OCI-LY7 (cell line): ENCODE measurements around the gene NPLOC4. TPM values are rescaled to one million over a fixed set of nuclear protein-coding genes. Genes with fewer than 3 reads are reported as not detected.

Experiments
- BruUV-seq: library from RNA; stranded (reverse); fragments of 400-500 nt; replicated peaks from 2 replicates; lab custom pipeline; 2021; lab: Mats Ljungman, UMichigan
- CTCF ChIA-PET: fragments of 300-600 bp; sonication (Branson Sonifier 250); formaldehyde crosslinking; loops from one replicate; lab custom pipeline; 2022; ENCODE audit warnings: antibody characterized with exemption; ENCODE audit not compliant: unreplicated experiment; lab: Charles Lee
- POLR2A ChIA-PET: fragments of 300-600 bp; sonication (Branson Sonifier 250); formaldehyde crosslinking; loops from one replicate; lab custom pipeline; 2022; ENCODE audit warnings: antibody characterized with exemption; lab: Charles Lee
- DNase-seq: peaks from one replicate; pipeline ENCODE4 v3.0.0-alpha.2; 2015; ENCODE audit warnings: low spot score
- H2AFZ ChIP-seq: fragments of 200-600 bp; sonication (generic), shearing (Covaris generic); 2 replicates; pipeline ENCODE4 v1.6.1; 2014; ENCODE audit warnings: mild to moderate bottlenecking, antibody characterized with exemption, low read length, moderate library complexity
- H3K27ac ChIP-seq: fragments of 200-600 bp; sonication (generic); 2 replicates; pipeline ENCODE4 v1.5.1; 2014; ENCODE audit warnings: mixed run types, low read depth, mild to moderate bottlenecking, moderate library complexity, low read length, inconsistent platforms; ENCODE audit not compliant: poor library complexity, severe bottlenecking
- H3K36me3 ChIP-seq: fragments of 200-600 bp; sonication (generic); 2 replicates; pipeline ENCODE4 v1.6.1; 2014; ENCODE audit warnings: mild to moderate bottlenecking, antibody characterized with exemption, low read length, moderate library complexity, mixed read lengths; ENCODE audit not compliant: insufficient read depth
- H3K4me1 ChIP-seq: fragments of 200-600 bp; sonication (generic); 2 replicates; pipeline ENCODE4 v1.5.1; 2014; ENCODE audit warnings: mild to moderate bottlenecking, low read length; ENCODE audit not compliant: insufficient read depth, poor library complexity, severe bottlenecking
- H3K4me2 ChIP-seq: fragments of 200-600 bp; sonication (generic); 2 replicates; pipeline ENCODE4 v1.6.1; 2014; ENCODE audit warnings: mild to moderate bottlenecking, low read length
- H3K4me3 ChIP-seq: fragments of 200-600 bp; sonication (generic); 2 replicates; pipeline ENCODE4 v1.5.1; 2014; ENCODE audit warnings: mild to moderate bottlenecking, low read depth, low read length; ENCODE audit not compliant: poor library complexity, severe bottlenecking
- H3K79me2 ChIP-seq: fragments of 200-600 bp; sonication (generic); 2 replicates; pipeline ENCODE4 v1.6.1; 2016; ENCODE audit warnings: low read depth, mild to moderate bottlenecking, low read length, moderate library complexity, mixed read lengths; ENCODE audit not compliant: insufficient read depth
- H3K9me2 ChIP-seq: fragments of 200-600 bp; sonication (generic); 2 replicates; pipeline ENCODE4 v1.6.1; 2016; ENCODE audit warnings: mild to moderate bottlenecking, low read length, mixed read lengths; ENCODE audit not compliant: insufficient read depth
- H3K9me3 ChIP-seq: fragments of 200-600 bp; sonication (generic); 2 replicates; pipeline ENCODE4 v1.6.1; 2014; ENCODE audit warnings: mild to moderate bottlenecking, mixed run types, low read length, mixed read lengths
- H4K20me1 ChIP-seq: fragments of 200-600 bp; sonication (generic); 2 replicates; pipeline ENCODE4 v1.6.1; 2014; ENCODE audit warnings: mild to moderate bottlenecking, antibody characterized with exemption, low read length, moderate library complexity, mixed read lengths; ENCODE audit not compliant: insufficient read depth
- CTCF ChIP-seq: fragments of 200-600 bp; sonication (generic); conservative IDR thresholded peaks from 2 replicates; pipeline ENCODE4 v1.5.1; 2014; ENCODE audit warnings: mild to moderate bottlenecking, antibody characterized with exemption, low read length, moderate library complexity, mixed read lengths
- EZH2phosphoT487 ChIP-seq: fragments of 200-600 bp; sonication (generic); IDR thresholded peaks from 2 replicates; pipeline ENCODE4 v1.6.1; 2018; ENCODE audit warnings: low read depth, borderline replicate concordance, mild to moderate bottlenecking, mixed run types, antibody characterized with exemption, low read length, moderate library complexity, mixed read lengths
- intact Hi-C: fragments of 100-400 bp; cut with micrococcal nuclease; formaldehyde crosslinking; loops from one replicate; pipeline ENCODE4 v1.10.0; 2022; ENCODE audit not compliant: unreplicated experiment
- total RNA-seq, 2 experiments: library from RNA; depleted of rRNA in 1 of 2; stranded (reverse); fragments of >200 nt in 1 of 2; shearing (Covaris generic) in 1 of 2; gene quantifications; 2 replicates each; pipeline ENCODE4 v1.2.3, GENCODE V29; 2014 to 2022

Gene NPLOC4
- total RNA-seq, 2 experiments from 2014 or later = 69.6 to 118 TPM

- peak overlapping the region; percentile 84 for H3K4me3 ChIP-seq
- CTCF ChIA-PET = no interaction called here
- no peaks in the 10 kb centered on the region for H3K9me3 ChIP-seq
- H2AFZ ChIP-seq = peak overlapping the region; percentile 24; the same call in 1 of the 2 replicates
- POLR2A ChIA-PET = no interaction called here
- peaks cover 31% of the 10 kb centered on the region for H3K36me3 ChIP-seq
- H4K20me1 ChIP-seq = peaks cover 13% of the 10 kb centered on the region; the same call in 1 of the 2 replicates
- intact Hi-C loops = loop anchor here (5.0 kb wide), 1 partner anchor 84 kb away; the partner anchor contains the start of gene FAAP100
- peak; percentile 20 for DNase-seq
- H3K9me2 ChIP-seq = no peaks in the 10 kb centered on the region
- BruUV-seq = no TSS peak
- peak overlapping the region; percentile 87 for H3K4me2 ChIP-seq
- peaks cover 15% of the 10 kb centered on the region for H3K4me1 ChIP-seq
- H3K79me2 ChIP-seq = peaks cover 50% of the 10 kb centered on the region
- peak overlapping the region; percentile 14 for H3K27ac ChIP-seq
- TF ChIP-seq CTCF (no peak), EZH2phosphoT487 (no peak)
These were observed 873 bp downstream of the NPLOC4 start for GRCh38 chr17:81635973-81636504.

- no peaks in the 10 kb centered on the region for H3K9me3 ChIP-seq
- intact Hi-C loops = loop anchor here (5.0 kb wide), 1 partner anchor 83 kb away; the partner anchor contains the start of gene FAAP100
- no peak for DNase-seq
- H4K20me1 ChIP-seq = peaks cover 13% of the 10 kb centered on the region; the same call in 1 of the 2 replicates
- TF ChIP-seq CTCF (no peak), EZH2phosphoT487 (no peak)
- ChIA-PET POLR2A (no interaction called here), CTCF (no interaction called here)
- no peaks in the 10 kb centered on the region for H3K9me2 ChIP-seq
- BruUV-seq = TSS peak; percentile 77
- peaks cover 33% of the 10 kb centered on the region for H3K36me3 ChIP-seq
- peaks cover 15% of the 10 kb centered on the region for H3K4me1 ChIP-seq
- H3K4me2 ChIP-seq = peak overlapping the region; percentile 87
- no peak overlapping the region for H2AFZ ChIP-seq
- H3K4me3 ChIP-seq = peak overlapping the region; percentile 84
- peaks cover 50% of the 10 kb centered on the region for H3K79me2 ChIP-seq
- H3K27ac ChIP-seq = no peak overlapping the region
These were observed 1.5 kb downstream of the NPLOC4 start for GRCh38 chr17:81635431-81635830.

- TF ChIP-seq CTCF (no peak), EZH2phosphoT487 (no peak)
- Histone ChIP-seq H3K27ac (no peak overlapping the region), H2AFZ (no peak overlapping the region), H3K4me3 (no peak overlapping the region), H4K20me1 (peaks cover 13% of the 10 kb centered on the region; the same call in 1 of the 2 replicates), H3K36me3 (peaks cover 72% of the 10 kb centered on the region), H3K4me2 (no peak overlapping the region), H3K9me2 (no peaks in the 10 kb centered on the region), H3K9me3 (no peaks in the 10 kb centered on the region), H3K79me2 (peaks cover 48% of the 10 kb centered on the region), H3K4me1 (peaks cover 10% of the 10 kb centered on the region)
- ChIA-PET POLR2A (no interaction called here), CTCF (no interaction called here)
- BruUV-seq = no TSS peak
- no peak for DNase-seq
- intact Hi-C loops = no loop called here
These were observed 5.4 kb downstream of the NPLOC4 start for GRCh38 chr17:81631482-81631881.
